Activated CD8-positive, alpha-beta memory T cell treated with anti-CD3 and anti-CD28 coated beads, Interleukin-2, amount 50 U/mL, for 24 hours (primary cell): ENCODE measurements around the gene SLC30A7.

Source experiments
- DNase-seq: peaks from one replicate; pipeline ENCODE4 v3.0.0-alpha.2; 2020; ENCODE audit errors: extremely low read depth

SLC30A7 gene

DNA sequence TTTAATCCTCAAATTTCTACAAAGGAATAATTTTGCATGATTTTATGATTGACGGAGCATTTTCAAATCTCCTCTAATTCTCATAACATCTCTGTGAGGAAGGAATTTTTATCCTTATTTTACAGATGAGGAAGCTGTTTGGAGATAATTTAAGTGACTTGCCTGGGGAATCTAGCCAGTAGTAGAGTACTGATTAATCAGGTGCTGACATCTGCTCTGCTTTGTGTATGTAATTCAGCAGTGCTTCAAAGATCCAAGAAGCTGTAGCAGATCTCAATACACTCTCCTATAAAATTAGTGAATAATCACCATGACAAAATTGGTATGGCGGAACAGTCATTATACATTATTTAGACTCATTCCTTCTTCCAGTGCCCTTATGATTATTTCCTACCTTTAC lies 83.7 kb downstream of the SLC30A7 start:
- no peak for DNase-seq

DNA sequence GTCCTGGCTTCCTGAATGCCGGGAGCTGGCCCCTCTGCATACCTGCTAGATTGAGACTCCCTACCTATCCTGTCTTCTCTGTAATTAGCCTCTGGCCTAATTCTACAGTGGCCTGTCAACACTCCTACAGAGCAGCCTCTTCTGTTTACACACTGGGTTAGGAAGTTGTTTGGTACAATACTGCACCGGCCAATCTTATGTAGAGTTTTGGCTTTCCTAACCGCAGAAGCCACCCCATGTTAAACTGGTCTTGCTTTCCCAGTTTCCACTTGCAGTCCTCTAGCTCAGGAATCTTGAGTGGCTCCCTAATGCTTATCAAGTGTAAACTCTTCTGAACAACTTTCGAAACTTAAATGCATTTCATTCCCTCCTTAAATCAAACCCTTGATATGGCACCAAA lies 86.9 kb downstream of the SLC30A7 start:
- no peak for DNase-seq

DNA sequence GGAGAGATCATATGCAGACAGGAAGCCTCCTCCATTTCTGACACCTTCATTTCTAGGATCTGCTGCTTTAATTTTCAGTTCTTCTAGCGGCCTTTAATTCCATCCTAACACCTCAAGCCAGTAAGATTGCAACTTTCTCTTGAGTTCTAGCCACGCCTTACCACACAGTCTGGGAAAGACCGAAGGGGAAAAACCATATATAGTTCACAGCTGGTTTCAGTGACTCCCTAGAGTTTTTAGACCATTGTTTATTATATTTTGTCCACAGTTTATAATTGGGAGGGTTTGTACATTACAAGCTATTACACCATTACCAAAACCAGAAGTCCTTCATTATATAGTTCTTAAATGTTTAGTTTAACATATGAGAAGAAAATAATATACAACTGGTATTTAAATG lies 92.2 kb downstream of the SLC30A7 start:
- DNase-seq, result no peak

DNA sequence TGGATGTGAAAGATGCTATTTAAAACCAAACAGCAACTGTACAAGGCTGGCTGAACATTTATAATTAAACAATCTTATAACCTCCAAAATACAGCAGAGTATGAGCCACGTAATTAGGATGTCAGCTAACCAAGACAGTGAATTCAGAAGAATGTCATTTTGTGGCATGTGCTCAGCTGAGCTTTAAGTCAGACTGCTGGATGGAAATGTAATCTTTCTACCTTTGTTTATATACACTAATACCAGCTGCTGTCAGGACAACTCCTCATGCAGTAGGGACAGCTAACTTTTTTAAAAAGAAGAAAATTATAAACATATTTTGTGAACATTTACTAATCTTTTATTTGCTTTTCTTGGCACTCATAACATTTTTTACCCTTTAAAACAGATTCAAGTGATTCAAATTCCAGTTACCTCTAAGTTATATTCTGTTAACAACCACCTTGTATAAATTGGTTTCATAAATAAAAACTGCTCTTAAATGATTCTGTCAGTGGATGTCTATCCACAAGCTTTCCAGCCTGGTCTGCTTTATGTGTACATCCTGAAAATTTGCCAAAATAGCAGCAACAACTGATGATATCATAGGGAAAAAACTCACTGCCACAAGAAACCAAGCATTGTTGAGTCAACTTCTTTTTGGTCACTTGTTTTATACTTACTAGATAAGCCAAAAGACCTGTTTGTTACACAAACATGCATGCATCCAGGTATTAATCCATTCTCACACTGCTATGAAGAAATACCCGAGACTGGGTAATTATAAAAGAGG lies 93.6 kb downstream of the SLC30A7 start:
- no peak for DNase-seq

DNA sequence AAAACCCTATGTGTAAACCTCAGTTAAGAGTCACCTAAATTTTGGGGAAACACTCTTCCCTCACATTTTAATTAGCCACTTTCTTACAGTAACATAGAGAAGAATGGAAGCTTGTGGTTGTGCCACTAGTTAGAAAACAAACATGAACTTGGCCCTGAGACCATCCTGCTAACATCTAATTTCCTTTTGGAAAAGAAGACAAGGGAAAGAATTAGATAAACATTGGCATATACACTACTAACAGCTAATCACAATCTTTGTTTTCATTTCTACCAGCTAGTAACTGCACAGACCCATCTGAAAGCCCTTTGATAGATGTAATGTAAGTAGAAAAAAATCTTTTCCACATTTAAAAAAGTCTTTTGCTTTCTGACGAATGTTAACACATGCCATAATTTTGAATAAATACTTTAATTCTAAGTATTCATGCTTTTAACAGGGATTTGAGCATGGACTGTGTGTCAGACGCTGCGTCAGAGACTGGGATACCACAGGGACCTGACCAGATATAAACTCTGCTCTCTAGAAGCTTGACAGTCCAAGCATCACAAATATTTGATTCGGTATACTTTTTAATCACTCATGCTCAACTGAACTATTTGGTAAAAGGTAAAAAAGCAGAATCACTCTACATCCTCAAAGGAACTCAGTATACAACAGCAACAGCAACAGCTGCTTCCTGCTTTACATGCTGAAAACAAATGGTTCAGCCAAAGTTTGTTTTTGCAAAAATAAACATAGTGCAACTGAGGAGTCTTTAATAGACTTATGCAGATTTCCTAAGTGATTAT lies 99.5 kb downstream of the SLC30A7 start:
- DNase-seq, result no peak

DNA sequence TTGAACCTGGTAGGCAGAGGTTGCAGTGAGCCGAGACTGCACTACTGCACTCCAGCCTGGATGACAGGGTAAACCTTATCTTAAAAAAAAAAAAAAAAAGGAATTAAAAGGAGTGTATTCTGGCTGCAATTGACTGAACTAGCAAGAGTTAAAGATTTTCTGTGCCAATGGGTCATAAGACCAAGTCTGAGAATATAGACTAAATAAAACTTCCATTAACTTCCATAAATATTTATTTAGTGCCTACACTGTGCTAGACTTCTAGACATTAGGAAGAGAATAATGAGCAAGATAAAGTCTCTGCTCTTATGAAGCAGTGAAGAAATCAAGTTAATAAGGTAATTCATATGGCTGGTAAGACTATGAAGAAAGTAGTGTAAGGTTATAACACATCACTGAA lies 102.5 kb downstream of the SLC30A7 start:
- no peak for DNase-seq

DNA sequence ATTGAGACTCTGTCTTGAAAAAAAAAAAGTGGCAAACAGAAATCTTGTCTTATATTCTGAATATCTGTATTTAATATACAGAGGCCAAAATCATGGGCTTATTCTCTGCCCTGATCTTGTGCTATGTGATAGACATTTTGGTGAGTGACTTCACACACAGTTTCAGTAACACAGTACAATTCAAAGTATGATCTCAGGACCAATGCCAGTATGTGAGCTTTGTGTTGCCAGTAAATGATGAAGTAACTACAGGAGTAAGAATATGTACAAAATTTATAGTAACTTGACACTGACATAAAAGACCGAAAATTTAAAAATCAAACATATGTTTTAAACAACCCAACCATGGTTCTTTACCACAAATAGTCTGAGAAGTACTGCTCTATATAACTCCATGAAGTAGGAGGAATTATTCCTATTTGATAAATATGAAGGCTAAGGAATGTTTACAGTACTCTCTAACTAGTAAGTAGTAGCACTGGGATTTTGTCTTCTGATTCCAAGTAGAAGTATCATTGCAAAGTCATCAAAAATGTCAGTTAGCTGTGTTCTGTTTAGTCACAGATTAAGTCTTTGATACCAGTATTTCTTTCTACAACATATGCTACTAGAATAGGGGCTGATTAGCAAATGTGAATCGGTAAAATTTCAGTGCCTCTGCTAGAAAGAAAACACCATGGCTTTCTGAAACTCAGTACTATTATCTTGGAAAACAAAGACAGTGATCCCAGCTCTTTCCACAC lies 104.4 kb downstream of the SLC30A7 start:
- no peak for DNase-seq

DNA sequence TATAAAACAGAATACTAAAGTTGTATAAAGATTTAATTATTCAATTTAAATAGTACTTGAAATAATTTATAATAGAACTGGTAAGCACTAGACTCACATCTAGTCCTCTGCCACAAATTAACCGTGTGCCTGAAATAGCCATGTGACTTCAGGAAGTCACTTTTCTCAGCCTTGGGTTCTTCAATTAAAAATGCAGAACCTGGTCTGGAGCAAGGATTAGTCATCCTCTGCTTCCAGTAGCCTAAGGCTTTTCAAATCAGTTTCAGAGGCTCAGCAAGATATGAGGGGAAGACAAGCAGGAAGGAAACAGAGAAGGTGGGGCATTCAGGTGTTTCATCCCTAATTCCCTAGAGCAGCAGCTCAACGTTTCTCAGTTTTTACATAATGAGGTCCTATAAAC lies 106.7 kb downstream of the SLC30A7 start:
- no peak for DNase-seq

DNA sequence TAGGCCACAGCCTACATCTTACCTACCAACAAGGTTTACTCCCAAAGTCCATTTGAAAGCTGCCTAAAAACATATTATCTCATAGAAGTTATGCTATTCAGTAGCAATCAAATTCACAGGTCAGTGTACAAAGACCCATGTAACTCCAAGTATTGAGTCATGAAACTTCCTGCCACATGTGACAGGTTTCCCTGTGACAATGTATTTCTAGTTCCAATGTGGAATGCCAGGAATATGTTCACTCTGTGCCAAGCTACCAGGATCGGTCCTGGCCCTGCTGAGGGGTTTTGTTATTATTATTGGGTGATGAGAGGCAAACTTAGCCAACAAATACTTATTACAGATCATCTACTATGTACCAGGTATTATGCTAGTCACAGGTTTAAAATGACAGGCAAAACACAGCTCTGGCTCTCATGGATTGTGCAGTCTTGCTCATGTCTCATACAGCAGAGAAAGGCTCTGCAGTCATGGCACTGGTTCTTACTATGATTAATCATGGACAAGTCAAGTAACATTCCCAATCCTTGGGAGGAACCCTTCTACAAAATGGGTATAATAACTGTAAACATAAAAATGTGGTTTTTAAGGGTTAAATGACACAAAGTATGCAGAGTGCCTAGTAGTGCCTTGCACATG lies 107.2 kb downstream of the SLC30A7 start:
- no peak for DNase-seq

DNA sequence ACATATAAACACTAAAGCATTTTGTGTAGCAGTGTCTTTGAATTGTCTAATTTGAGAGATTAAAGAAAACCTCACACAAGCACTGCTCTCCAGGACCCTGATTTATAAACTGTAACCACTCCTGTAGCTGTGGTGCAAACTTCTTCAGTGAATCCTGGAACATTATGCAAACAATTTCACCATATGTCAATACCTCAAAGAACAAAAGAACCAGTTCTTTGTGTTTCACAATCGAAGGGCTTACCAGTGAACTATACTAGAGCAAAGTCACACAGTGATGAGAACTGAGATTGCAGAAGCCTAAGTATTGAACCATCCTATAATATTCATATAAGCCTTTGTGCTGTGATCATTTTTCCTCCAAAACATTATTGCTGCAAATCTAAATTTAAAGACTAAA lies 108.2 kb downstream of the SLC30A7 start:
- no peak for DNase-seq

DNA sequence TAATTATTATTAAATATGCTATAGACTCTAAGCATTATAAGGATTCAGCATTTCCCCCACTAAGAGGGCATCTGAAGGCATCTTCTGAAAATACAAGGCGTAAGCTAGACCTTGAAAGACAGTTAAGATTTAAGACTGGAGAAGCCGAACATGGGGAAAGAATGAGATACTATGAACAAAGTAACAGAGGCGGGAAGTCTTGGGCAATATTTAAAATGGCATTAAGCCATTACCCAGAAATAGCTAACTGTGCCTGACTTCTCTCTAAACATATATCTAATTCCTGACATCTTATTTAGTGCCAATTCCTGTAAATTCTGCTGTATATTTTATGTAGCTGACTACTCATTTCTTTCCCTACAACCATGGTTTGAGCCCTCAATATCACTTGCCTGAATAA lies 108.8 kb downstream of the SLC30A7 start:
- no peak for DNase-seq

DNA sequence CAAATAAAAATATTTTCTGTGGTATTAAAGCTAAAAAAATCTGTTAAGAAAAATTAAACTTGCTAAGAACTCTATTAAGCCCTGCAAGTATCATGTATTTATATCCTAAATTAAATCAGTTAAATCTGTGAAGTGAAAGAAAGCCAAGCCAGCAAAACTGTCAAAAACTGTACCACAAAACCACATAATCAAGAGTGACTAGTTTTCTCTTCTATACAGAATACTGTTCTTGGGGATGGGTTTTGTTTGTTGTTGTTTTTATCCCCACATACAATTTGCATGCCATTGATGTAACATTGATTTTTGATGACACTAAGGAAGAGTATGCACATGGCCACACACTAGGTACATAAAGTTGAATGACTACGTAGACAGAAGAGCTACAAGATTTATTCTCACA lies 109.3 kb downstream of the SLC30A7 start:
- DNase-seq, result no peak

DNA sequence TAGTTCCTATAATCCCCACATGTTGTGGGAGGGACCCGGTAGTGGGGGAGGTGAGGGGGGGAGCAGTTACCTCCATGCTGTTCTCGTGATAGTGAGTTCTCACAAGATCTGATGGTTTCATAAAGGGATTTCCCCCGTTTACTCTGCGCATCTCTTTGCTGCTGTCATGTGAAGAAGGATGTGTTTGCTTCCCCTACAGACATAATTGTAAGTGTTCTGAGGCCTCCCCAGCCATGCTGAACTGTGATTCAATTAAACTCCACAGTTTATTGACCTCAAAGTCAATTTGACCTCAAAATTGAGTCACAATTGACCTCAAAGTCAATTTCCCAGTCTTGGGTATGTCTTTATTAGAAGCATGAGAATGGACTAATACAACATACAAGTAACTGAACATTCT lies 110.0 kb downstream of the SLC30A7 start:
- DNase-seq, result no peak

DNA sequence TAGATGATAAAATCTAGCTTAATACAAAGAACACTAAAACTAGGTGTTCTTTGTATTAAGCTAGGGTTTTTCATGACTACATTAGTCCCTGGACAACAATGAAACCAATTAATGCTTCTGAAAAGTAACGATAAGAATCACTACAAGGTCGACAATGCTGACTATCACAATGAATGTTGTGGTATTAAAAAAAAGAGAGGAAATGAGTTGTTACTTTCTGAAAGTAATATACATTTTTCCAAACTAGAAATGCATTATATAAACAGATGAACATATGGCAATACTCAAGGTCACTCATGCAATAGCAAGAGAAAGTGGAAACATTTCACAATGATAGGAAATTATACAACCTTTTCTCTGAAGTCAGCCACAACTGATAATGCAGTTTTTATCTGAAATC lies 110.7 kb downstream of the SLC30A7 start:
- no peak for DNase-seq

DNA sequence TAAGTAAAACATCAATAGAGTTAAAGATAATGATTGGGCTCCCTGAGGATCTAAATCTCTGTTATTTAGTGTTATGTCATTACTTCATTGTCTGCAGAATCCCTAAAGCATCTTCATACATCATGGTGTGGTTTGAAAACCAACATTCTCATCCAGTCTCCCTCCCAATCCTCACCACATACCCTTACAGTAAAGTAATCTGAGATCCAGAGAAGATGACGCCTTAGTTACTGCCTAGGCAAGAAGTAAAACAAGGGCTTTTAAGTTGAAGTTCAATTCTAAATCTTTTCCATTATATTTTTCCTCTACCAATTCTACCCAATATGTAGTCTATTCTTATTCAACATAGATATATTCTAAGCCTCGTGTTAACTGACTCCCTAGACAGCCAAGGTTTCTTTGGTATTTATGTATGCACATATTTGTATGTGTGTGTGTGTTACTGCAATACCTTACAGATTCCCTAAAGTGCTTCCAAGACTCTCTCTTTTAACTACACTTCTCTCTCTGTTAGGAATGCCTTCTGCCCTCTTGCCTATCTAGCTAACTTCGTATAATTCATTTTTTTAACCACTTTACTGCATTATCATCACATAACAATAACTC lies 112.4 kb downstream of the SLC30A7 start:
- DNase-seq, result no peak

DNA sequence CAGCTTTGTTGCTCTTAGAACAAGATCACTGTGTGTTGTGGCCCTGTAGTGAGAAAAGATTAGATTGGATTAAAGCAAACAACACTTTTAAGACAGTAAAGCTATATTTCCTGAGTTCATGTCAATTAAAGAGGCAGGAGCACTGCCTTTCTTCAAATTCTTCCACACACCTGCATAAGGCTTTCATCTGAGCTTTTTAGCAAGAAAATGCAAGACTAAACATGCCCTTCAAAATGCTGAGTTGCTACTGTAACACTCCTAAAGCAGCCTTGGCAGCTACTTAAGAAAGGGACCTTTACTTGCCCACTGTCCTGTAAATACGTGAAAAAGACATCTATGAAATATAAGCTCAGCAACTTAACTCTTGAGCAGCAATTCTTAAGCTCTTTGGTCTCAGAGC lies 117.9 kb downstream of the SLC30A7 start:
- no peak for DNase-seq

DNA sequence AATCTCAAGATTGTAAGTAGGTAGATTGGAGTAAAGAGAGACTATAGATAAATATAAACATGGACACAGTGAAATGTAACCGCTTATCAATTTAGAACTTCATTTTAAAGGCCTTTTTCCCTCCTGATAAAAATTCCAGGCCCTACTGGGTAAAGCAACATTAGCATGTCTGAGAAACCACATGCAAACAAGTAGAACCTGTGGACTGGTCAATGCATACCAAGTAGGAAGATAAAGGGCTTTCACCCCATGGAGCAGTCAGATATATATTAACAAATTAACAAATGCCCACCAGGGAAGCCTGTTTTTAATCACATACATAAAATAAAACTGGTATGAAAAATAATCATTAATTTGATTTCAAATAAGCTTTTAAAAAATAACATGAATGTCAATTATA lies 121.6 kb downstream of the SLC30A7 start:
- DNase-seq, result no peak

DNA sequence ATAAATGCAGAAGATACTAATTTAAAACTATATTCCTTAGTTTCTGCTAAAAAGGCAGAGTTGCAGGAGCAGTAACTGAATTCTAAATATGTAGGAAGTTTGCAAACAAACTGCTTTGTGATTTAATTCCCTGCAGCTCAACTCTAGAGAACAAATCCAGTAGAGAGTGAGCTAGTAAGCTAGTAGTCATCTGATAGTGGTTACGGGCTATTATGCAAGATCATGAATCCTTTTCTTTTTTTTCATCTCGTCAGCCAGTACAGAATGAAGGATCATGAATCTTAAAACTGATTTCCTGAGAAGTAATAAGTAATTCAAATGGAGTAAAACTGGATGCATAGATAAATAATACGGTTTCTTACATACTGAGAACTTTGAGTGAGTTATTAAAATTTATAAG lies 126.4 kb downstream of the SLC30A7 start:
- DNase-seq, result no peak

DNA sequence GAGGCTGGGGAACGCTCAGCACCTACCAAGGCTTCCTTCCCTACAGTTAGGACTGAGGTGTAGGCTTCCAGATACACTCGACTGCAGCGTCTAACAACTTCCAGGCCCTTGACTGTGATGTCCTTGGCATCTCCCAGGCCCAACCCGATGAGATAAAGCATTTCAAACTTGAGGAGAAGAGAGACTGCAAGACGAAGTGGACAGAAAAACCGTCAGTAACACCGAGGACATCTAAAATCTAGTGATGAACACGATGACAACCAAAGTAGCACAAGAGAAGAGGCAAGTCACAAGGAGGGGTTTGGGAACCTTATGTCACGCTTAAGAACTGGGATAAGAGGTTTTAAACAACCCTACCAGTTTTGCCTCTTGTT lies 129.4 kb downstream of the SLC30A7 start:
- no peak for DNase-seq

DNA sequence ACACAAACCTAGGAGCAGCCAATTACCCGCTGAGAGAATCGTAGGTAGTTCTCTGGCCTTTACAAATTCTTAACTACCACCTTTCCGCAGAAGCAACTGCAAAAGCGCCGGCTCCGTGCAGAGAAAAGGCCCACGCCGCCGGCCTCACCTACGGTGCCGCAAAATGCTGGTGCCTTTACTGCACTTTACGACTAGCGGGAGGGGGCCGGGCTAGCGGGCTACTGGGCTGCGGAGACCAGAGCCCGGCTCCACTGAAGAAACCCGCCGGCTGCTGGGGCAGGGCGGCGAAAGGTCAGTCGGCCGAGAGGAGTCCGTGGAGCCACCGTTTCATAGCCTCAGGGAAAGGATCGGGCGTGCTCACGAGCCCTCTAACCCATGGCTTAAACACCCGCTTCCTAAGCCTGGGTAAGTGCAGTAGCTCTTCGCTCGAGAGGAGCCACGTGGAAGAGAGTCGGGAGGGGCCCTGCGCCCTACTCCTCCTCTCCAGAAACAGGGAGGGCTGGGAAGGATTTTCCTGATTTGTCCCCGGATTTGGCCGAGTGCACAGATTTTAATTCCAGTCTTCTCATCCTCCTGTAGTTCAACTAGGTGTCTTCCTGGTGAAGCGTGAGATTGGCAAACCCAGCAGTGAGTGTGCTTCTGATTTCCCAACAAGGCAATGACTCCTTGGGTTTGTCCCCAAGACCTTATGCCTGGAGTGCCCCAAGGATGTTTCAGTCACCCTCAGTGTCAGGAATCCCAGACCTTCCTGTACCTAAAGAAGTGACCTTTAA lies 130.0 kb downstream of the SLC30A7 start, which contains the start of gene DPH5:
Gene DPH5, minus strand, starts transcription at position 128 of the 773 bp plus-strand sequence. CDS start 341 bp downstream, outside the sequence.
- DNase-seq, result peak; percentile 74

DNA sequence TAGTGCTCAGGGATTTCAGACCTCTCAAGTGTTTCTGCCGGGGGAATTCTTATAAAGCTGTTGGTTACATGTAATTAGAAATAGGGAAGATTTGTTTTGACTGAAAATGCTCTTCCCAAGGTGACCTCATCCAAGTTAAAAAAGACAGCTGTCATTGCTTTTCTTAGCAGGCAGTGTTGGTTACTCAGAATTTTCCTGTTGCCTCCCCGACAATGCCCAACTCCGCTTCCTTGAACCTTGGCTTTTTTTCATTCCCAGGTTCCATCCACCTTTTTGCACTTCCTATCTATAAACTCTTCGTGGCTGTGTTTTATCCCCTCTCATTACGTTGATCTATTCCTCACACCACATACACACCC lies 130.5 kb downstream of the SLC30A7 start:
- DNase-seq, result no peak
